GM12891 (cell line): ENCODE results near the gene CCSER2.

Source experiments
- POLR2A ChIP-seq: IDR thresholded peaks from 2 replicates; pipeline ENCODE4 v1.6.1; 2011; ENCODE audit warnings: low read depth, low read length, control low read depth
- POLR2AphosphoS5 ChIP-seq: IDR thresholded peaks from 2 replicates; pipeline ENCODE4 v1.6.1; 2011; ENCODE audit warnings: low read depth, low read length, control low read depth

DNA sequence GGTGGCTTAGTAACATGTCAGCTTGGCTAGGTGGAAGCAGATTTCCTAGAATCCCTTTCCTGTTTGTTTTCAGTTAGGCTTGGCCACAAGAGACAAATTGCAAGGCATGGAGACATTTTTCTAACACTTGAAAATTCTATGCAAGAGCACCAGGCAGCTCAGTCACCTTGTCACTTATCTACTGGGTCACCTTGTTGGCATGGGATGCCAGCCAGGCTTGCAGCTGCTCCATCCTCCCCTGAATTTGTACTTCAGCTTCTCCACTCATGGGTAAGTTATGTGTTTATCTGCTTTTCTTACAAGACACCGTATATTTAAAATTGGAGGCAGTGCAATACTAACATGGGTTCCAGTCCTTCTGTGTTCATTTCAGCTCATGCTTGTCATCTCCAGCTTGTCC, 40.2 kb upstream of the CCSER2 start:
- no peak for TF ChIP-seq POLR2AphosphoS5
- no peak for TF ChIP-seq POLR2A
